Pancreas (tissue), 10 donors: Measurements from ENCODE around the gene CCDC92B. TPM values are rescaled to one million over a fixed set of nuclear protein-coding genes. Genes with fewer than 3 reads are reported as not detected.
"Not testable (repeated sequence)": the region's sequence is repeated elsewhere in the genome, so short reads cannot be mapped to it uniquely, and the experiment has no call there.

Experiments
- ATAC-seq, 4 donors: fragments of 200-7000 bp; cut with Tn5 transposase; one replicate each; pipeline versions ENCODE4 v1.8.0 to v1.9.1; 2020; ENCODE audit warnings: mild to moderate bottlenecking in 4 of 4, moderate library complexity in 4 of 4
- DNase-seq, 6 donors: peaks; one replicate each; pipeline ENCODE4 v3.0.0-alpha.2; 2020
- FAIRE-seq: peaks from 2 replicates; lab custom pipeline; 2012; peaks lifted over from hg19 to GRCh38; lab: Jason Lieb, UNC
- H3K27ac ChIP-seq, 4 donors: fragments of 200-600 bp; sonication (generic); 1 replicate in 3 of 4; 2 replicates in 1 of 4; pipeline versions ENCODE4 v1.5.0 to v1.8.0; 2020
- H3K27me3 ChIP-seq, 4 donors: fragments of 200-600 bp; one replicate each; pipeline ENCODE4 v1.8.0; 2021
- H3K36me3 ChIP-seq, 3 donors: fragments of 200-600 bp; sonication (generic) in 1 of 3; one replicate each; pipeline versions ENCODE4 v1.5.0 to v1.8.0; 2020 to 2021
- H3K4me1 ChIP-seq, 3 donors: fragments of 200-600 bp; one replicate each; pipeline ENCODE4 v1.8.0; 2021
- H3K4me3 ChIP-seq, 4 donors: fragments of 200-600 bp; sonication (generic) in 2 of 4; one replicate each; pipeline versions ENCODE4 v1.5.0 to v1.8.0; 2020 to 2021
- H3K9me3 ChIP-seq, 4 donors: fragments of 200-600 bp; one replicate each; pipeline ENCODE4 v1.8.0; 2021
- WGBS, 2 donors: extraction: QIAGEN DNeasy Blood & Tissue Kit; methylation state at CpG; one replicate each; pipeline ENCODE4 v1.1.7; 2013; 5-methylcytosine and 5-hydroxymethylcytosine counted together
- intact Hi-C, 3 donors: fragments of 100-400 bp; cut with DNase I; formaldehyde crosslinking; loops; one replicate each; pipeline versions ENCODE4 v1.11.1 to v1.14.2; 2022
- polyA plus RNA-seq, 2 donors: library from polyadenylated mRNA; stranded (reverse); fragments of 200-250 nt; gene quantifications; one replicate each; pipeline ENCODE4 v1.2.3, GENCODE V29; 2013
- total RNA-seq, 6 donors: library from RNA; stranded (reverse); fragmentation: NEBNext Ultra II Directional in 4 of 6; extraction: Animal tissue kit (Norgen Biotek cat#: 25700) in 4 of 6; gene quantifications; one replicate each; pipeline versions ENCODE4 v1.2.1 to v1.2.4, GENCODE V29; 2021 to 2023
- TF ChIP-seq, protein P1 (sequence below), 4 donors: fragments of 200-600 bp; sonication (generic) in 3 of 4; IDR thresholded peaks; one replicate each; pipeline versions ENCODE4 v1.5.0 to v1.8.0; 2021; ENCODE audit warnings: antibody characterized with exemption in 4 of 4
- donor health status: healthy with polysubstance abuse.
- donor health status: DM: no; HTN: no; CAD: no; lungs with moderate emphysema.
- donor health status: DM: no; HTN: no; CAD: no.
- donor health status: control.
- donor health status: control.
- donor health status: Bipolar disorder and iron deficiency.
- donor health status: DM: yes; HTN: yes; CAD: no.
- donor health status: DM: no; HTN: no; CAD: no.
- donor health status: DM: no; HTN: no; CAD: no.
- donor health status: DM: yes; HTN: yes; CAD: no.

Gene CCDC92B
- total and polyA plus RNA-seq, 8 donors, result 0.19 to 4.6 (median 0.69) TPM

GRCh38 chr17:2701996-2702741, 47.3 kb downstream of the CCDC92B start:
- DNase-seq (peak in 3 of 6 donors; percentile 18 to 39 (median 20)), FAIRE-seq (no peak), ATAC-seq (no peak)
- Histone ChIP-seq H3K4me3 (no peak overlapping the region), H3K27me3 (no peaks in the 10 kb centered on the region), H3K36me3 (peaks cover 6 to 70% (median 45%) of the 10 kb centered on the region in 3 donors), H3K9me3 (no peaks in the 10 kb centered on the region), H3K27ac (no peak overlapping the region), H3K4me1 (peaks cover 2 to 5% (median 3%) of the 10 kb centered on the region in 3 donors)
- TF ChIP-seq, protein P1, sequence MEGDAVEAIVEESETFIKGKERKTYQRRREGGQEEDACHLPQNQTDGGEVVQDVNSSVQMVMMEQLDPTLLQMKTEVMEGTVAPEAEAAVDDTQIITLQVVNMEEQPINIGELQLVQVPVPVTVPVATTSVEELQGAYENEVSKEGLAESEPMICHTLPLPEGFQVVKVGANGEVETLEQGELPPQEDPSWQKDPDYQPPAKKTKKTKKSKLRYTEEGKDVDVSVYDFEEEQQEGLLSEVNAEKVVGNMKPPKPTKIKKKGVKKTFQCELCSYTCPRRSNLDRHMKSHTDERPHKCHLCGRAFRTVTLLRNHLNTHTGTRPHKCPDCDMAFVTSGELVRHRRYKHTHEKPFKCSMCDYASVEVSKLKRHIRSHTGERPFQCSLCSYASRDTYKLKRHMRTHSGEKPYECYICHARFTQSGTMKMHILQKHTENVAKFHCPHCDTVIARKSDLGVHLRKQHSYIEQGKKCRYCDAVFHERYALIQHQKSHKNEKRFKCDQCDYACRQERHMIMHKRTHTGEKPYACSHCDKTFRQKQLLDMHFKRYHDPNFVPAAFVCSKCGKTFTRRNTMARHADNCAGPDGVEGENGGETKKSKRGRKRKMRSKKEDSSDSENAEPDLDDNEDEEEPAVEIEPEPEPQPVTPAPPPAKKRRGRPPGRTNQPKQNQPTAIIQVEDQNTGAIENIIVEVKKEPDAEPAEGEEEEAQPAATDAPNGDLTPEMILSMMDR (IDR thresholded peaks at IDR 0.05), result no peak
- WGBS, 2 donors, result 89 to 90% methylated on average over 22 of the region's 22 CpGs
- intact Hi-C loops, result no loop called here

DNA sequence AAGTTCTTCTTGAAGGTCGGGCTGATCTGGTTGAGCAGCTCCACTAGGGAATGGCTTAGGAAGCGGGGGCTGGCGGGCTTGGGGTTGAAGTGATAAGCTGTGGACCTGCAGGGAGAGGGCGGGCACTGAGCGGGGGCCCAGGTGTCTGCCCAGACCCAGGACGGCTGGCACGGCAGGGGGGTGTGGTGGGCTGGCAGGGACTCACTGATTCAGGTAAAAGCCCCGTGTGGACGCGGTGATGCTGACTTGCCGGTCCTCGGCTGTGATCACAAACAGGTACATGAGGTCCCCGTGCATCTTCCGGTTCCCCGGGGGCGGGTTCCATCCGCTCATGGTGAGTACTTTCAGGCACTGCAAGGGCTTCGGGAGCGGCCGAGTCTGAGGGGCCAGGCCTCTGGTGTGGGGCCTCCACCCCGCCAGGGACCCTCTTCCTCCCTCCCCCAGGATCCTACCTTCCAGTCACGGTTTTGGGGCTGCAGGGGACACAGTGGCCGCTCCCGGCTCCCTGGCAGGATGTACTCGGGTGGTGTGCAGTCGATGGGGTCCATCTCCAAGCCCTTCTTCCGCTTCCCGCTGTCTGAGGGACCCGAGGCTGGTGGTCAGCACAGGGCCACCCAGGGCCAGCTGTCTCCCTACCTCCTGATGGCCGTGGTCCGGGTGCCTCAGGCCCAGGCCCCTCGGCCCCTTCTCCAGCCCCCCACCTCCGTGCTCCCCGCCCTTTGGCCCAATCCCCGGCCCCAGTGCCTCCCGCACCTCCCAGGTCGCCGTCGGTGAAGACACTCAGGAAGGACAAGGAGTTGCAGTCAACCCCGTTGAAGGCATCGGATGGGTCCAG, 48.1 kb downstream of the CCDC92B start:
- Histone ChIP-seq H3K27ac (no peak overlapping the region), H3K27me3 (no peaks in the 10 kb centered on the region), H3K4me3 (no peak overlapping the region), H3K4me1 (no peaks in the 10 kb centered on the region), H3K36me3 (peaks cover 6 to 76% (median 50%) of the 10 kb centered on the region in 3 donors), H3K9me3 (no peaks in the 10 kb centered on the region)
- peak in 2 of 6 donors; percentile 51 to 78 for DNase-seq
- no peak for ATAC-seq
- TF ChIP-seq, protein P1 (IDR thresholded peaks at IDR 0.05), result no peak
- WGBS, 2 donors, result 94% methylated on average over 41 of the region's 41 CpGs
- FAIRE-seq, result no peak
- intact Hi-C loops, result no loop called here

DNA sequence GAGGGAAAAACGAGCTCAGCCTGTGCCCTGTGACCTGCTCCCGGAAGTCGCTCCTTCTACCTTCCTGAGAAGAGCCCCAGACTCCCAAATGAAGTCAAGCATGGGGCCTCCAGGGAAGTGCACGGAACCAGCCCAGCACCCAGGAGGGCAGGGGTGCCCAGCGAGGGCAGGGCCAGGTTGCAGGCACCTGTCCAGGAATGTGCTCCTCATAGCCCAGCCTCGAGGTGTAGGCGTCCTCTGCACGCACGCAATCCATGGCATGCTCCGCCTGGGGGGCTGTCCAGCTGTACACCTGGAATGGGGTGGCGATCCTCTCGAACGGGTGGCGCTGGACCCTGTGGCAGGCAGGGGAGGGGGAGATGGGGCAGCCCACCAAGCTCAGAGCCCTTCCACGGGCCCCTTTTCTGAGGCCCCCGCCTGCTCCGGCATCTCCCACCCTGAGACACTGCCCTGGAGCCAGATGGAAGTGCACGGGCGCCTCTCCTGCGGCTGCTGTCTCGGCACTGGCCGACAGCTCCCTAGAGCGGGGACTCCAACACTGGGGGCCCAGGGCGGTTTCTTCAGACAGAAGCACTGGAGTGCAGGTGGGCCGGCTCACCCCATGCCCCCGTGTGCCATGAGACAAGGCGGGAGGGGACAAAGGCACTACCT, 48.8 kb downstream of the CCDC92B start:
- H3K9me3 ChIP-seq, result no peaks in the 10 kb centered on the region
- FAIRE-seq (no peak), DNase-seq (peak in 2 of 6 donors; percentile 53 to 69), ATAC-seq (peak in 1 of 4 donors; percentile 3)
- TF ChIP-seq, protein P1 (IDR thresholded peaks at IDR 0.05), result no peak
- no peaks in the 10 kb centered on the region for H3K27me3 ChIP-seq
- intact Hi-C loops, result no loop called here
- H3K4me1 ChIP-seq, result no peaks in the 10 kb centered on the region
- 87 to 89% methylated on average over 27 of the region's 27 CpGs for whole genome bisulfite sequencing, 2 donors
- H3K4me3 ChIP-seq, result no peak overlapping the region
- no peak overlapping the region for H3K27ac ChIP-seq
- peaks cover 6 to 84% (median 58%) of the 10 kb centered on the region in 3 donors for H3K36me3 ChIP-seq

- TF ChIP-seq, protein P1 (IDR thresholded peaks at IDR 0.05), result no peak
- no peaks in the 10 kb centered on the region for H3K27me3 ChIP-seq
- no peaks in the 10 kb centered on the region for H3K4me1 ChIP-seq
- peak in 2 of 6 donors; percentile 48 to 57 for DNase-seq
- intact Hi-C loops, result no loop called here
- no peak for ATAC-seq
- H3K4me3 ChIP-seq, result no peak overlapping the region
- FAIRE-seq, result no peak
- 94 to 96% methylated on average over 20 of the region's 20 CpGs for WGBS, 2 donors
- H3K36me3 ChIP-seq, result peaks cover 6 to 90% (median 62%) of the 10 kb centered on the region in 3 donors
- no peak overlapping the region for H3K27ac ChIP-seq
- H3K9me3 ChIP-seq, result no peaks in the 10 kb centered on the region
Measured at GRCh38 chr17:2700030-2700490, 49.4 kb downstream of the CCDC92B start.

- H3K27me3 ChIP-seq, ATAC-seq, intact Hi-C loops, H3K9me3 ChIP-seq, FAIRE-seq, H3K27ac ChIP-seq, H3K4me1 ChIP-seq, H3K4me3 ChIP-seq: not testable (repeated sequence)
- 93% methylated on average over 18 of the region's 18 CpGs for WGBS, 2 donors
- peaks cover 6 to 97% (median 66%) of the 10 kb centered on the region in 3 donors for H3K36me3 ChIP-seq
- DNase-seq, result peak in 2 of 6 donors; percentile 16 to 20
Measured at GRCh38 chr17:2699216-2699805, 50.1 kb downstream of the CCDC92B start.
